Fibroblast of the aortic adventitia (primary cell): Measurements from ENCODE around the gene BEX3. TPM values are rescaled to one million over a fixed set of nuclear protein-coding genes. Genes with fewer than 3 reads are reported as not detected.
"Not testable (repeated sequence)": the region's sequence is repeated elsewhere in the genome, so short reads cannot be mapped to it uniquely, and the experiment has no call there.

ENCODE experiments used
- DNase-seq: peaks from one replicate; pipeline ENCODE4 v3.0.0-alpha.2; 2010; ENCODE audit warnings: low read depth
- H3K4me3 ChIP-seq: 2 replicates; pipeline ENCODE4 v1.5.1; 2011; ENCODE audit warnings: low read depth, mild to moderate bottlenecking, control low read depth, low read length, moderate library complexity
- CTCF ChIP-seq: IDR thresholded peaks from 2 replicates; pipeline ENCODE4 v1.5.1; 2011; ENCODE audit warnings: mild to moderate bottlenecking, low read length, control low read depth, inconsistent platforms; ENCODE audit not compliant: insufficient read depth
- total RNA-seq: library from RNA; depleted of rRNA; stranded (reverse); fragments of >200 nt; gene quantifications from 2 replicates; pipeline ENCODE4 v1.2.3, GENCODE V29; 2012; ENCODE audit warnings: low replicate concordance

BEX3 gene
- total RNA-seq, 1 donor = 222 TPM

- no peak for DNase-seq
- TF ChIP-seq CTCF = no peak
- peak overlapping the region; percentile 70 for H3K4me3 ChIP-seq
Observed at GRCh38 chrX:103405009-103405333, 28.6 kb downstream of the BEX3 start.

- H3K4me3 ChIP-seq = no peak overlapping the region
- DNase-seq = no peak
- no peak for TF ChIP-seq CTCF
Observed at GRCh38 chrX:103406256-103406655, 29.9 kb downstream of the BEX3 start.

- TF ChIP-seq CTCF = no peak
- no peak overlapping the region for H3K4me3 ChIP-seq
- DNase-seq = no peak
Observed at GRCh38 chrX:103407776-103408175, 31.4 kb downstream of the BEX3 start.

GRCh38 chrX:103411721-103412120 lies 35.4 kb downstream of the BEX3 start:
- H3K4me3 ChIP-seq, DNase-seq: not testable (repeated sequence)

- no peak for TF ChIP-seq CTCF
- no peak for DNase-seq
- H3K4me3 ChIP-seq = no peak overlapping the region
Observed at GRCh38 chrX:103413705-103414387, 37.5 kb downstream of the BEX3 start.

GRCh38 chrX:103414561-103414960 lies 38.2 kb downstream of the BEX3 start:
- H3K4me3 ChIP-seq = no peak overlapping the region
- TF ChIP-seq CTCF = no peak
- DNase-seq = no peak

GRCh38 chrX:103415068-103415467 lies 38.7 kb downstream of the BEX3 start:
- no peak for DNase-seq
- no peak overlapping the region for H3K4me3 ChIP-seq
- no peak for TF ChIP-seq CTCF
